Body of pancreas (tissue), 4 donors: Measurements from ENCODE around the gene TTC28.

Experiments used
- POLR2A ChIP-seq, 3 donors: fragments of 450-650 bp; IDR thresholded peaks; one replicate each; pipeline ENCODE4 v1.6.1; 2016; ENCODE audit warnings: antibody characterized with exemption in 3 of 3, mild to moderate bottlenecking in 2 of 3
- TF ChIP-seq, protein P1 (sequence below), 7 experiments: fragments of 450-650 bp in 4 of 7; fragments of 200-600 bp in 3 of 7; sonication (generic) in 3 of 7; IDR thresholded peaks; one replicate each; pipeline ENCODE4 v1.5.1; 2016 to 2019; ENCODE audit warnings: antibody characterized with exemption in 7 of 7

DNA sequence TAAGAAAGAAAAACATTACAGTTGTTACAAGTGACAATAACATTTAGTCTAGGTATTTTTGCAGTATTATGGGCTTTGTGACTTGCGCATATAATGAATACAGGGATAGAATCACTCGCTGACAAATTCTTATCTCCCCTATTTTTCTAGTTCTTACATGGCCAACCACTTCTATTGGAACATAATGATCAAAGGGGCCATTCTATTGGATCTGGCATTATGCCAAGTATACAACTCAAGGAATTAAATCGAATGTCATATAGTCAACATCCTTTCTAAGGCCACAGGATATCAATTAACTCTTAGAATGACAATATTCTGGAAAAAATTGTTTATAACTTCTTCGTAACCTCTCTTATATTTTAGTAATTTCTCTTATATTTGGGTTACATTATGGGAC, 272.0 kb downstream of the TTC28 start:
- TF ChIP-seq, protein P1, sequence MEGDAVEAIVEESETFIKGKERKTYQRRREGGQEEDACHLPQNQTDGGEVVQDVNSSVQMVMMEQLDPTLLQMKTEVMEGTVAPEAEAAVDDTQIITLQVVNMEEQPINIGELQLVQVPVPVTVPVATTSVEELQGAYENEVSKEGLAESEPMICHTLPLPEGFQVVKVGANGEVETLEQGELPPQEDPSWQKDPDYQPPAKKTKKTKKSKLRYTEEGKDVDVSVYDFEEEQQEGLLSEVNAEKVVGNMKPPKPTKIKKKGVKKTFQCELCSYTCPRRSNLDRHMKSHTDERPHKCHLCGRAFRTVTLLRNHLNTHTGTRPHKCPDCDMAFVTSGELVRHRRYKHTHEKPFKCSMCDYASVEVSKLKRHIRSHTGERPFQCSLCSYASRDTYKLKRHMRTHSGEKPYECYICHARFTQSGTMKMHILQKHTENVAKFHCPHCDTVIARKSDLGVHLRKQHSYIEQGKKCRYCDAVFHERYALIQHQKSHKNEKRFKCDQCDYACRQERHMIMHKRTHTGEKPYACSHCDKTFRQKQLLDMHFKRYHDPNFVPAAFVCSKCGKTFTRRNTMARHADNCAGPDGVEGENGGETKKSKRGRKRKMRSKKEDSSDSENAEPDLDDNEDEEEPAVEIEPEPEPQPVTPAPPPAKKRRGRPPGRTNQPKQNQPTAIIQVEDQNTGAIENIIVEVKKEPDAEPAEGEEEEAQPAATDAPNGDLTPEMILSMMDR (IDR thresholded peaks at IDR 0.05), result no peak
- no peak for TF ChIP-seq POLR2A (IDR thresholded peaks at IDR 0.05)
